Smooth muscle cell (in vitro differentiated cells): Measurements from ENCODE around the gene GMPPB. TPM values are rescaled to one million over a fixed set of nuclear protein-coding genes. Genes with fewer than 3 reads are reported as not detected.
"Not testable (repeated sequence)": the region's sequence is repeated elsewhere in the genome, so short reads cannot be mapped to it uniquely, and the experiment has no call there.

Experiments
- DNase-seq: peaks from one replicate; lab custom pipeline; 2025; ENCODE audit not compliant: unreplicated experiment; lab: John Stamatoyannopoulos, UW
- H2AFZ ChIP-seq: fragments of 200-600 bp; sonication (generic); 2 replicates; pipeline ENCODE4 v1.6.0; 2016; ENCODE audit warnings: antibody characterized with exemption, low read depth, mild to moderate bottlenecking
- H3F3A ChIP-seq: fragments of 200-600 bp; sonication (generic); 2 replicates; pipeline ENCODE4 v1.6.0; 2017; ENCODE audit warnings: antibody characterized with exemption, low read depth
- H3K27ac ChIP-seq: fragments of 200-600 bp; sonication (generic); 2 replicates; pipeline ENCODE4 v1.5.1; 2016; ENCODE audit warnings: low read depth, mild to moderate bottlenecking
- H3K27me3 ChIP-seq: fragments of 200-600 bp; sonication (generic); 2 replicates; pipeline ENCODE4 v1.6.1; 2016; ENCODE audit warnings: low read depth, mild to moderate bottlenecking
- H3K36me3 ChIP-seq: fragments of 200-600 bp; sonication (generic); 2 replicates; pipeline ENCODE4 v1.5.1; 2016; ENCODE audit warnings: low read depth
- H3K4me1 ChIP-seq: fragments of 200-600 bp; sonication (generic); 2 replicates; pipeline ENCODE4 v1.5.1; 2016; ENCODE audit warnings: low read depth
- H3K4me2 ChIP-seq: fragments of 200-600 bp; sonication (generic); 2 replicates; pipeline ENCODE4 v1.6.0; 2016; ENCODE audit warnings: mild to moderate bottlenecking
- H3K4me3 ChIP-seq: fragments of 200-600 bp; sonication (generic); 2 replicates; pipeline ENCODE4 v1.5.1; 2016; ENCODE audit warnings: mild to moderate bottlenecking
- H3K79me2 ChIP-seq: fragments of 200-600 bp; sonication (generic); 2 replicates; pipeline ENCODE4 v1.6.0; 2016; ENCODE audit warnings: low read depth, mild to moderate bottlenecking
- H3K9ac ChIP-seq: fragments of 200-600 bp; sonication (generic); 2 replicates; pipeline ENCODE4 v1.6.0; 2016; ENCODE audit warnings: low read depth
- H3K9me3 ChIP-seq: fragments of 200-600 bp; sonication (generic); replicated peaks from 2 replicates; pipeline ENCODE4 v1.5.1; 2016; ENCODE audit warnings: low read depth
- H4K20me1 ChIP-seq: fragments of 200-600 bp; sonication (generic); 2 replicates; pipeline ENCODE4 v1.6.0; 2016; ENCODE audit warnings: low read depth
- CTCF ChIP-seq: fragments of 200-600 bp; sonication (generic); IDR thresholded peaks from 2 replicates; pipeline ENCODE4 v1.5.1; 2017; ENCODE audit warnings: borderline replicate concordance, mild to moderate bottlenecking, antibody characterized with exemption; ENCODE audit not compliant: insufficient read depth, poor library complexity, severe bottlenecking
- WGBS: methylation state at CpG from one replicate; pipeline ENCODE4 v1.1.7; 2016; ENCODE audit warnings: low lambda C conversion rate; 5-methylcytosine and 5-hydroxymethylcytosine counted together
- polyA plus RNA-seq: library from polyadenylated mRNA; unstranded; fragments of >200 nt; fragmentation: Nextera tagmentation; extraction: Ambion mirVana; gene quantifications from 2 replicates; pipeline ENCODE4 v1.2.1, GENCODE V29; 2016
- total RNA-seq: library from RNA; depleted of rRNA; stranded (reverse); fragments of >200 nt; gene quantifications from 2 replicates; pipeline ENCODE4 v1.2.3, GENCODE V29; 2014

Gene GMPPB
- total and polyA plus RNA-seq, 2 experiments from 2014 or later, result 21.3 to 68.3 TPM

DNA sequence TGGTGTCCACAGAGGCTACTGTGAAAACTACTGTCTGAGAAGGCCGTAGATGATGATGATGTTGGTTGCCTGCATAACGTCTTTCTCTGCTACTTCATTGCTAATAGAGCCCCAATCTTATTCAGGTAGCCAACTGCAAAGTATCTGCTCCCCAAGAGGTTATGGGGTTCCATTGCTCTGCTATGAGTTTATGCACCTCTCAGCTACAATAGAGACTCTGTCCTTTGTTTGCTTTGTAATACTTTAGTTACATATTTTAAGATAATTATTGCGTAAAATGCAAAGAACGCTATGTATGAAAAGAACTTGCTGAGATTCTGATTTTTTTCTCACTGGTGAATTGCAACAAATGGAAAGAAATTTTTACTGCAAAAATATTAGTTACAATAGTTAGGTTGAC, 27.8 kb upstream of the GMPPB start:
- Histone ChIP-seq H3K27ac (no peak overlapping the region), H3K79me2 (peaks cover 73% of the 10 kb centered on the region), H3K4me2 (no peak overlapping the region), H3K9ac (no peak overlapping the region), H3K36me3 (no peaks in the 10 kb centered on the region), H2AFZ (no peak overlapping the region), H3K4me3 (no peak overlapping the region), H3K27me3 (no peaks in the 10 kb centered on the region), H3K4me1 (no peaks in the 10 kb centered on the region), H3K9me3 (no peaks in the 10 kb centered on the region), H3F3A (no peaks in the 10 kb centered on the region), H4K20me1 (peaks cover 72% of the 10 kb centered on the region)
- DNase-seq, result no peak
- no peak for TF ChIP-seq CTCF
- 94% methylated on average over 4 of the region's 4 CpGs for WGBS

GRCh38 chr3:49750056-49750455, 26.3 kb upstream of the GMPPB start:
- peaks cover 70% of the 10 kb centered on the region for H4K20me1 ChIP-seq
- no peak overlapping the region for H3K4me2 ChIP-seq
- peaks cover 71% of the 10 kb centered on the region for H3K79me2 ChIP-seq
- H3K36me3 ChIP-seq, result no peaks in the 10 kb centered on the region
- DNase-seq, result no peak
- H3K9me3 ChIP-seq, result no peaks in the 10 kb centered on the region
- no peak overlapping the region for H3K27ac ChIP-seq
- no peaks in the 10 kb centered on the region for H3F3A ChIP-seq
- H3K27me3 ChIP-seq, result no peaks in the 10 kb centered on the region
- H3K4me3 ChIP-seq, result no peak overlapping the region
- H3K9ac ChIP-seq, result no peak overlapping the region
- H3K4me1 ChIP-seq, result no peaks in the 10 kb centered on the region
- WGBS, result 96% methylated on average over 4 of the region's 4 CpGs
- H2AFZ ChIP-seq, result no peak overlapping the region
- no peak for TF ChIP-seq CTCF

DNA sequence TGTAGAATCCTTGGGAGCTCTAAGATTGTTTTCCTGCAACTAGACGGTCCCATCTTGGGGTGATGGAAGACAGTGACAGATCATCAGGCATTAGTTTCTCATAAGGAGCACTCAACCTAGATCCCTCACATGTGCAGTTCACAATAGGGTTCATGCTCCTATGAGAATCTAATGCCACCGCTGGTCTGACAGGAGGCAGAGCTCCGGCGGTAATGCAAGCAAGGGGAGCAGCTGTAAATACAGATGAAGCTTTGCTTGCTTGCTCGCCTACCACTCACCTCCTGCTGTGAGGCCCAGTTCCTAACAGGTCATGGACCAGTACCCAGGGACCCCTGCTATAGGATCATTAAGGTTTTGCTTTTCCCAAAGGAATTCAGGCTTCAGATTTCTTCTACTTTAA, 25.1 kb upstream of the GMPPB start:
- H3F3A ChIP-seq, H3K4me1 ChIP-seq, H3K36me3 ChIP-seq, H3K9me3 ChIP-seq, H3K9ac ChIP-seq, H3K27me3 ChIP-seq, H2AFZ ChIP-seq, H3K4me3 ChIP-seq, DNase-seq: not testable (repeated sequence)
- Histone ChIP-seq H3K79me2 (peaks cover 67% of the 10 kb centered on the region), H4K20me1 (peaks cover 66% of the 10 kb centered on the region), H3K27ac (peak overlapping the region; percentile 78), H3K4me2 (peak overlapping the region; percentile 32)
- 94% methylated on average over 5 of the region's 5 CpGs for WGBS

DNA sequence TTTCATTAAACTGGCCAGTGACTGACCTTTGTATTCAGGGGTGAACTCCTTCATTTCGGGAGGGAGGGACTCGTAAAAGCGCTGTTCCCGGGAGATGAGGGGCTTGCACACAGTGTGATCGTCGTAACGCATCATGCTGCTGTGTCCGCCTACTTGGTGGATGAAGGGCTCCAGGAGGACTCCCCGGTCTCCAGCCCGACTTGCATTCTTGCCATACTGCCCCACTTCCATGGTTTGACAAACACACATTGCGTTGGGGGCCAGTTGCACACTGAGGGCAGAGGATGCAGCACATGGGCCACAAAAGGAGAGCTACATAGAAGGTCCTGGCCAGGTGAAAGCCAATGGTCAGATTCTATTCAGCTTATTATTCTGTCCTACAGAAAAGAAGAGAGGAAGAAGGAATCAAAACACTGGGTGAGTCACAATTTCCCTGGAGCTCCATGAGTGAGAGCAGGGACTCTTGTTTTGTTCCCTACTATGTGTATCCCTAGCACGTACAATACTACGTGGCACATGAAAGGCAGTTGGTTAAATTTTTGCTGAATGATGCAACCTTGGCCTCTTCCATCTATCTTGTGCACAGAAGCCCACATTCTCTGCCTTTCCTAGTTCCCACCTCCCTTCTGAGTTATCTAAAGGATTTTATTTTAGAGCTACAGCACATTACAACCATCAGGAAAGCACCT, 24.2 kb upstream of the GMPPB start:
- H3F3A ChIP-seq, result no peaks in the 10 kb centered on the region
- H3K4me3 ChIP-seq, result no peak overlapping the region
- peak overlapping the region; percentile 32 for H3K4me2 ChIP-seq
- H4K20me1 ChIP-seq, result peaks cover 57% of the 10 kb centered on the region
- DNase-seq, result no peak
- no peaks in the 10 kb centered on the region for H3K9me3 ChIP-seq
- peak overlapping the region; percentile 78 for H3K27ac ChIP-seq
- no peaks in the 10 kb centered on the region for H3K4me1 ChIP-seq
- no peak overlapping the region for H2AFZ ChIP-seq
- H3K36me3 ChIP-seq, result no peaks in the 10 kb centered on the region
- H3K79me2 ChIP-seq, result peaks cover 58% of the 10 kb centered on the region
- no peaks in the 10 kb centered on the region for H3K27me3 ChIP-seq
- TF ChIP-seq CTCF, result no peak
- no peak overlapping the region for H3K9ac ChIP-seq
- 78% methylated on average over 13 of the region's 13 CpGs for WGBS
